DND-41 (cell line): ENCODE results near the gene CSN1S1.
"Not testable (repeated sequence)": the region's sequence is repeated elsewhere in the genome, so short reads cannot be mapped to it uniquely, and the experiment has no call there.

Experiments used
- ATAC-seq: fragments of 200-7000 bp; cut with Tn5 transposase; 3 replicates; pipeline ENCODE4 v1.9.1; 2021; ENCODE audit warnings: low read depth; ENCODE audit not compliant: insufficient read depth
- DNase-seq: peaks from one replicate; pipeline ENCODE4 v3.0.0-alpha.2; 2020
- H2AFZ ChIP-seq: 2 replicates; pipeline ENCODE4 v1.6.0; 2012; ENCODE audit warnings: low read depth, low read length
- H3K27ac ChIP-seq: 2 replicates; pipeline ENCODE4 v1.5.1; 2012; ENCODE audit warnings: low read length, inconsistent platforms
- H3K27me3 ChIP-seq: fragments of 200-600 bp; sonication (generic); 2 replicates; pipeline ENCODE4 v1.6.0; 2012; ENCODE audit warnings: low read length, mild to moderate bottlenecking, inconsistent platforms; ENCODE audit not compliant: insufficient read depth, poor library complexity
- H3K36me3 ChIP-seq: 2 replicates; pipeline ENCODE4 v1.5.1; 2012; ENCODE audit warnings: low read length, inconsistent platforms; ENCODE audit not compliant: insufficient read depth
- H3K4me1 ChIP-seq: 2 replicates; pipeline ENCODE4 v1.5.1; 2012; ENCODE audit warnings: mild to moderate bottlenecking, low read length; ENCODE audit not compliant: insufficient read depth
- H3K4me2 ChIP-seq: 2 replicates; pipeline ENCODE4 v1.6.0; 2012; ENCODE audit warnings: mild to moderate bottlenecking, moderate library complexity, low read length, inconsistent platforms; ENCODE audit not compliant: insufficient read depth
- H3K4me3 ChIP-seq, 2 experiments: fragments of 200-600 bp in 1 of 2; shearing (Covaris generic) in 1 of 2; 2 replicates each; pipeline ENCODE4 v1.5.1; 2012 to 2016; ENCODE audit warnings: inconsistent platforms in 2 of 2, low read length in 2 of 2, mild to moderate bottlenecking in 2 of 2, low read depth in 1 of 2, moderate library complexity in 1 of 2
- H3K79me2 ChIP-seq: 2 replicates; pipeline ENCODE4 v1.6.0; 2012; ENCODE audit warnings: low read length, inconsistent platforms; ENCODE audit not compliant: insufficient read depth
- H3K9ac ChIP-seq: 2 replicates; pipeline ENCODE4 v1.6.0; 2012; ENCODE audit warnings: low read depth, mild to moderate bottlenecking, inconsistent platforms, low read length, moderate library complexity
- H3K9me3 ChIP-seq: 2 replicates; pipeline ENCODE4 v1.5.1; 2012; ENCODE audit warnings: low read length, moderate library complexity, mild to moderate bottlenecking, inconsistent platforms; ENCODE audit not compliant: insufficient read depth, severe bottlenecking
- H4K20me1 ChIP-seq: 2 replicates; pipeline ENCODE4 v1.6.0; 2012; ENCODE audit warnings: low read length; ENCODE audit not compliant: insufficient read depth
- CTCF ChIP-seq: IDR thresholded peaks from 2 replicates; pipeline ENCODE4 v1.5.1; 2012; ENCODE audit warnings: borderline replicate concordance, low read length, moderate library complexity, mild to moderate bottlenecking; ENCODE audit not compliant: poor library complexity, severe bottlenecking; ENCODE audit errors: extremely low read depth
- EZH2 ChIP-seq: IDR thresholded peaks from 3 replicates; pipeline ENCODE4 v1.6.1; 2012; ENCODE audit warnings: borderline replicate concordance, low read depth, mild to moderate bottlenecking, moderate library complexity, low read length, inconsistent platforms; ENCODE audit not compliant: severe bottlenecking

Gene CSN1S1

GRCh38 chr4:69907151-69907550 is 23.7 kb upstream of the CSN1S1 start:
- Histone ChIP-seq H3K4me3 (no peak overlapping the region), H3K9ac (no peak overlapping the region), H3K27me3 (no peaks in the 10 kb centered on the region), H2AFZ (no peak overlapping the region), H3K4me2 (no peak overlapping the region), H3K79me2 (no peaks in the 10 kb centered on the region), H3K4me1 (no peaks in the 10 kb centered on the region), H3K9me3 (no peaks in the 10 kb centered on the region), H4K20me1 (no peaks in the 10 kb centered on the region), H3K36me3 (no peaks in the 10 kb centered on the region), H3K27ac (no peak overlapping the region)
- no peak for TF ChIP-seq EZH2
- no peak for TF ChIP-seq CTCF
- no peak for DNase-seq
- ATAC-seq: no peak

- H3K27me3 ChIP-seq: no peaks in the 10 kb centered on the region
- no peak overlapping the region for H3K4me2 ChIP-seq
- H3K9me3 ChIP-seq: no peaks in the 10 kb centered on the region
- H3K4me1 ChIP-seq: no peaks in the 10 kb centered on the region
- TF ChIP-seq EZH2 (no peak), CTCF (no peak)
- DNase-seq (no peak), ATAC-seq (no peak)
- no peaks in the 10 kb centered on the region for H4K20me1 ChIP-seq
- H2AFZ ChIP-seq: no peak overlapping the region
- H3K4me3 ChIP-seq: no peak overlapping the region
- no peak overlapping the region for H3K9ac ChIP-seq
- no peak overlapping the region for H3K27ac ChIP-seq
- no peaks in the 10 kb centered on the region for H3K36me3 ChIP-seq
- H3K79me2 ChIP-seq: no peaks in the 10 kb centered on the region
These were observed 21.7 kb upstream of the CSN1S1 start for GRCh38 chr4:69909195-69909594.

GRCh38 chr4:69910016-69910782 is 20.7 kb upstream of the CSN1S1 start:
- Histone ChIP-seq H3K9me3 (no peaks in the 10 kb centered on the region), H3K36me3 (no peaks in the 10 kb centered on the region), H3K9ac (no peak overlapping the region), H3K27ac (no peak overlapping the region), H3K79me2 (no peaks in the 10 kb centered on the region), H3K4me2 (no peak overlapping the region), H3K4me1 (no peaks in the 10 kb centered on the region), H3K4me3 (no peak overlapping the region), H3K27me3 (no peaks in the 10 kb centered on the region), H4K20me1 (no peaks in the 10 kb centered on the region), H2AFZ (no peak overlapping the region)
- TF ChIP-seq EZH2 (no peak), CTCF (no peak)
- ATAC-seq: no peak
- DNase-seq: no peak

- no peak for DNase-seq
- H3K79me2 ChIP-seq: no peaks in the 10 kb centered on the region
- H3K36me3 ChIP-seq: no peaks in the 10 kb centered on the region
- no peak overlapping the region for H3K9ac ChIP-seq
- TF ChIP-seq CTCF (no peak), EZH2 (no peak)
- H3K9me3 ChIP-seq: no peaks in the 10 kb centered on the region
- no peak overlapping the region for H2AFZ ChIP-seq
- H3K4me2 ChIP-seq: no peak overlapping the region
- no peaks in the 10 kb centered on the region for H3K4me1 ChIP-seq
- no peak overlapping the region for H3K4me3 ChIP-seq
- no peaks in the 10 kb centered on the region for H4K20me1 ChIP-seq
- H3K27me3 ChIP-seq: no peaks in the 10 kb centered on the region
- no peak for ATAC-seq
- no peak overlapping the region for H3K27ac ChIP-seq
These were observed 10.0 kb upstream of the CSN1S1 start for GRCh38 chr4:69920874-69921273.

GRCh38 chr4:69923782-69924410 is 7.0 kb upstream of the CSN1S1 start:
- ATAC-seq, H3K79me2 ChIP-seq: not testable (repeated sequence)

More at GRCh38 chr4:69923782-69924410, 7.0 kb upstream of the CSN1S1 start:
- H4K20me1 ChIP-seq, H3K4me3 ChIP-seq, H3K27me3 ChIP-seq, DNase-seq, H3K4me1 ChIP-seq, H2AFZ ChIP-seq, H3K36me3 ChIP-seq, H3K4me2 ChIP-seq, H3K9me3 ChIP-seq, H3K9ac ChIP-seq, H3K27ac ChIP-seq: not testable (repeated sequence)
